SK-N-SH (cell line): Measurements from ENCODE around the gene CACNA2D4. TPM values are rescaled to one million over a fixed set of nuclear protein-coding genes. Genes with fewer than 3 reads are reported as not detected.

Source experiments
- CTCF ChIA-PET: fragments of 300-600, 350-600 bp; formaldehyde crosslinking; extraction: SDS; loops from one replicate; lab custom pipeline; 2021; lab: Yijun Ruan, JAX
- POLR2A ChIA-PET: fragments of 350-600 bp; sonication (Branson Sonifier 250); formaldehyde crosslinking; extraction: SDS; loops from one replicate; lab custom pipeline; 2020; ENCODE audit warnings: antibody characterized with exemption, inconsistent platforms; lab: Yijun Ruan, JAX
- DNase-seq: peaks from one replicate; pipeline ENCODE4 v3.0.0; 2012
- H2AFZ ChIP-seq: fragments of 200-600 bp; sonication (generic); 2 replicates; pipeline ENCODE4 v1.8.1; 2016; ENCODE audit warnings: antibody characterized with exemption, mild to moderate bottlenecking, low read depth
- H3F3A ChIP-seq: fragments of 200-600 bp; sonication (generic); replicated peaks from 2 replicates; pipeline ENCODE3; 2016; ENCODE audit warnings: antibody characterized with exemption, mild to moderate bottlenecking; ENCODE audit not compliant: insufficient read depth
- H3K27ac ChIP-seq, 2 experiments: fragments of 200-500 bp in 1 of 2; fragments of 200-600 bp in 1 of 2; sonication (Bioruptor generic) in 1 of 2; sonication (generic), shearing (Covaris generic) in 1 of 2; 2 replicates each; pipeline versions ENCODE4 v1.5.1 to v1.6.1; 2014 to 2016; ENCODE audit warnings: low read depth in 2 of 2, inconsistent platforms in 1 of 2, low read length in 1 of 2, mild to moderate bottlenecking in 1 of 2, mixed read lengths in 1 of 2
- H3K27me3 ChIP-seq: fragments of 200-600 bp; sonication (generic), shearing (Covaris generic); 2 replicates; pipeline ENCODE4 v1.6.1; 2016; ENCODE audit warnings: mixed run types; ENCODE audit not compliant: insufficient read depth
- H3K36me3 ChIP-seq, 2 experiments: fragments of 200-500 bp in 1 of 2; fragments of 200-600 bp in 1 of 2; sonication (Bioruptor generic) in 1 of 2; sonication (generic) in 1 of 2; replicated peaks in 1 of 2; 2 replicates each; pipeline versions ENCODE3 to v1.5.1; 2014 to 2016; ENCODE audit warnings: low read length in 1 of 2, mild to moderate bottlenecking in 1 of 2; ENCODE audit not compliant: insufficient read depth in 2 of 2, control insufficient read depth in 1 of 2
- H3K4me1 ChIP-seq, 2 experiments: fragments of 200-500 bp in 1 of 2; fragments of 200-600 bp in 1 of 2; sonication (Bioruptor generic) in 1 of 2; sonication (generic), shearing (Covaris generic) in 1 of 2; 2 replicates each; pipeline versions ENCODE4 v1.5.1 to v1.6.1; 2014 to 2016; ENCODE audit warnings: low read depth in 1 of 2, low read length in 1 of 2, mixed run types in 1 of 2; ENCODE audit not compliant: insufficient read depth in 2 of 2, control insufficient read depth in 1 of 2
- H3K4me2 ChIP-seq: fragments of 200-600 bp; sonication (generic), shearing (Covaris generic); 2 replicates; pipeline ENCODE4 v1.6.1; 2017; ENCODE audit warnings: mixed run types
- H3K4me3 ChIP-seq, 2 experiments: fragments of 200-500 bp in 1 of 2; fragments of 200-600 bp in 1 of 2; sonication (Bioruptor generic) in 1 of 2; sonication (generic), shearing (Covaris generic) in 1 of 2; 2 replicates each; pipeline versions ENCODE4 v1.5.1 to v1.8.1; 2014 to 2016; ENCODE audit warnings: low read depth in 2 of 2, inconsistent platforms in 1 of 2, low read length in 1 of 2, mild to moderate bottlenecking in 1 of 2, mixed read lengths in 1 of 2, moderate library complexity in 1 of 2
- H3K79me2 ChIP-seq: fragments of 200-600 bp; sonication (generic); 2 replicates; pipeline ENCODE4 v1.8.1; 2017; ENCODE audit warnings: mild to moderate bottlenecking; ENCODE audit not compliant: insufficient read depth
- H3K9ac ChIP-seq: fragments of 200-600 bp; sonication (generic); 2 replicates; pipeline ENCODE4 v1.6.1; 2017; ENCODE audit warnings: mixed run types
- H3K9me2 ChIP-seq: fragments of 200-600 bp; sonication (generic); 2 replicates; pipeline ENCODE4 v1.6.1; 2017; ENCODE audit warnings: mixed run types
- H3K9me3 ChIP-seq: fragments of 200-600 bp; sonication (generic); 2 replicates; pipeline ENCODE4 v1.6.1; 2017; ENCODE audit warnings: mixed run types, mild to moderate bottlenecking, moderate library complexity
- H4K20me1 ChIP-seq: fragments of 200-600 bp; sonication (generic); 2 replicates; pipeline ENCODE4 v1.6.1; 2017; ENCODE audit warnings: mild to moderate bottlenecking, mixed run types; ENCODE audit not compliant: insufficient read depth
- CHD2 ChIP-seq: fragments of 150-350 bp; IDR thresholded peaks from 2 replicates; pipeline ENCODE4 v1.6.1; 2018; ENCODE audit warnings: low read length; ENCODE audit not compliant: partially characterized antibody
- EZH2phosphoT487 ChIP-seq: fragments of 200-600 bp; sonication (generic); IDR thresholded peaks from 2 replicates; pipeline ENCODE4 v1.6.1; 2017; ENCODE audit warnings: low read depth, mixed run types, mild to moderate bottlenecking, antibody characterized with exemption, moderate library complexity, borderline replicate concordance
- FOXJ3 ChIP-seq: sonication (generic); formaldehyde crosslinking; IDR thresholded peaks from 2 replicates; pipeline ENCODE4 v1.5.1; 2020; ENCODE audit warnings: mild to moderate bottlenecking, missing genetic modification reagents
- FOXM1 ChIP-seq: IDR thresholded peaks from 2 replicates; pipeline ENCODE4 v1.4.0; 2012; ENCODE audit warnings: low read depth, mild to moderate bottlenecking
- GABPA ChIP-seq: IDR thresholded peaks from 2 replicates; pipeline ENCODE4 v1.4.0; 2012; ENCODE audit warnings: low read depth, mild to moderate bottlenecking
- GATA2 ChIP-seq: sonication (generic); formaldehyde crosslinking; IDR thresholded peaks from 2 replicates; pipeline ENCODE4 v1.5.0; 2020; ENCODE audit warnings: mild to moderate bottlenecking, missing genetic modification reagents
- MEF2A ChIP-seq: IDR thresholded peaks from 2 replicates; pipeline ENCODE4 v1.4.0; 2012; ENCODE audit warnings: low read depth, borderline replicate concordance
- NFIC ChIP-seq: IDR thresholded peaks from 2 replicates; pipeline ENCODE4 v1.4.0; 2012; ENCODE audit warnings: borderline replicate concordance
- RAD21 ChIP-seq: IDR thresholded peaks from 2 replicates; pipeline ENCODE4 v1.6.1; 2012; ENCODE audit warnings: mild to moderate bottlenecking, low read length
- RXRA ChIP-seq: IDR thresholded peaks from 2 replicates; pipeline ENCODE4 v1.4.0; 2012; ENCODE audit warnings: low read depth, mild to moderate bottlenecking, borderline replicate concordance
- TAF1 ChIP-seq: IDR thresholded peaks from 2 replicates; pipeline ENCODE4 v1.6.1; 2012; ENCODE audit warnings: low read depth, mild to moderate bottlenecking, low read length, moderate library complexity, borderline replicate concordance
- TEAD4 ChIP-seq: IDR thresholded peaks from 2 replicates; pipeline ENCODE4 v1.4.0; 2012; ENCODE audit warnings: mild to moderate bottlenecking, borderline replicate concordance; ENCODE audit not compliant: insufficient read depth
- WGBS: methylation state at CpG from one replicate; pipeline ENCODE4 v1.1.6; 2017; ENCODE audit warnings: low lambda C conversion rate; 5-methylcytosine and 5-hydroxymethylcytosine counted together
- polyA plus RNA-seq, 3 experiments: library from polyadenylated mRNA; depleted of rRNA; stranded (reverse); fragments of >200 nt; gene quantifications; 2 replicates each; pipeline ENCODE4 v1.2.3, GENCODE V29; 2012
- TF ChIP-seq, protein P1 (sequence below): fragments of 200-600 bp; sonication (generic); IDR thresholded peaks from 2 replicates; pipeline ENCODE4 v1.6.1; 2017; ENCODE audit warnings: antibody characterized with exemption, mild to moderate bottlenecking, moderate library complexity
- TF ChIP-seq, protein P2 (sequence below): IDR thresholded peaks from 2 replicates; pipeline ENCODE4 v1.4.0; 2012; ENCODE audit warnings: low read depth, borderline replicate concordance
- TF ChIP-seq, protein P3 (sequence below): IDR thresholded peaks from 2 replicates; pipeline ENCODE4 v1.6.1; 2012; ENCODE audit warnings: mild to moderate bottlenecking, low read depth, low read length, moderate library complexity

Gene CACNA2D4
- polyA plus RNA-seq, 1 of the 3 experiments (the other 2 are of a cell fraction) = 0.02 TPM

DNA sequence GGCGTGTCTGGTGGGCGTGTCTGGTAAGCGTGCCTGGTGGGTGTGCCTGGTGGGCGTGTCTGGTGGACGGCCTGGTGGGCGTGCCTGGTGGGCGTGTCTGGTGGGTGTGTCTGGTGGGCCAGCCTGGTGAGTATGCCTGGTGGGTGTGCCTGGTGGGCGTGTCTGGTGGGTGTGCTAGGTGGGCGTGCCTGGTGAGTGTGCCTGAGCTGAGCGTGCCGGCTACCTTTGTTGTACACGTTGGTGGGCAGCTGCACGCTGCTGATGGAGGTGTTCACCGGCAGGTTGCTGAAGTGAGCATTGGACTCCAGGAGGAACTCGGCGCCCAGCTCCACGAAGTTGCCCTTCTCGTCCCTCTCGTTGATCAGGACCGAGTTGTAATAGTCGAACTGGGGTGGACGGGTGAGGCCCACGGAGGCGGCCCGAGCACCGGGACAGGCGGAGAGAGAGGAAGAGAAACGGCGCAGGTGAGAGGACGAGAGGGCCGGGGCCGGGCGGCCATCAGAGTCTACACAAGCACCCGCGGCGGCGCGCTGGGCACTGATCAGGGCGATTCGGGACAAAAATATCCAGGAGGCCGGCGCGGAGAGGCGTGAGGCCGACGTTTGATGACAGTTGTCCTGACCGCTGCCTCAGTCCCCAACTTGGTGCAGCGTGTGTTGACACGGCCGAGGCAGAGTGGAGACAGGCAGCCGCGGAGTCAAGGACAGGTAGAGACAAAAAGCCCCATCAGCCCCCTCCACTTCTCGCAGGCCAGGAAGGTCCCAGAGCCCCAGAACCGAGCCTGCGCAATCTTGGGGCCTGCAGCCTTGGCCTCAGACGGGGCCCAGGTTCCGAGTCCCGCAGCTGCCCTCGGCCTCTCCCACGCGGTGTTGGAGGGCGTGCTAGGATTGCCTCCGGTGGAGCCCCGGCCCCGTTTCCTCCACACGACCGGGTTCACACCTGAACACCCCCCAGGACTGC, 10.5 kb downstream of the CACNA2D4 start:
- no peak for TF ChIP-seq FOXM1
- no peak for TF ChIP-seq RXRA
- no peak for TF ChIP-seq RAD21
- no peak for TF ChIP-seq TEAD4
- TF ChIP-seq, protein P1, sequence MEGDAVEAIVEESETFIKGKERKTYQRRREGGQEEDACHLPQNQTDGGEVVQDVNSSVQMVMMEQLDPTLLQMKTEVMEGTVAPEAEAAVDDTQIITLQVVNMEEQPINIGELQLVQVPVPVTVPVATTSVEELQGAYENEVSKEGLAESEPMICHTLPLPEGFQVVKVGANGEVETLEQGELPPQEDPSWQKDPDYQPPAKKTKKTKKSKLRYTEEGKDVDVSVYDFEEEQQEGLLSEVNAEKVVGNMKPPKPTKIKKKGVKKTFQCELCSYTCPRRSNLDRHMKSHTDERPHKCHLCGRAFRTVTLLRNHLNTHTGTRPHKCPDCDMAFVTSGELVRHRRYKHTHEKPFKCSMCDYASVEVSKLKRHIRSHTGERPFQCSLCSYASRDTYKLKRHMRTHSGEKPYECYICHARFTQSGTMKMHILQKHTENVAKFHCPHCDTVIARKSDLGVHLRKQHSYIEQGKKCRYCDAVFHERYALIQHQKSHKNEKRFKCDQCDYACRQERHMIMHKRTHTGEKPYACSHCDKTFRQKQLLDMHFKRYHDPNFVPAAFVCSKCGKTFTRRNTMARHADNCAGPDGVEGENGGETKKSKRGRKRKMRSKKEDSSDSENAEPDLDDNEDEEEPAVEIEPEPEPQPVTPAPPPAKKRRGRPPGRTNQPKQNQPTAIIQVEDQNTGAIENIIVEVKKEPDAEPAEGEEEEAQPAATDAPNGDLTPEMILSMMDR = no peak
- no peak for TF ChIP-seq GATA2 (CRISPR knock-in tag)
- TF ChIP-seq FOXJ3 (CRISPR knock-in tag) = no peak
- TF ChIP-seq CHD2 = no peak
- no peak for TF ChIP-seq NFIC
- TF ChIP-seq MEF2A = no peak
- TF ChIP-seq, protein P2, sequence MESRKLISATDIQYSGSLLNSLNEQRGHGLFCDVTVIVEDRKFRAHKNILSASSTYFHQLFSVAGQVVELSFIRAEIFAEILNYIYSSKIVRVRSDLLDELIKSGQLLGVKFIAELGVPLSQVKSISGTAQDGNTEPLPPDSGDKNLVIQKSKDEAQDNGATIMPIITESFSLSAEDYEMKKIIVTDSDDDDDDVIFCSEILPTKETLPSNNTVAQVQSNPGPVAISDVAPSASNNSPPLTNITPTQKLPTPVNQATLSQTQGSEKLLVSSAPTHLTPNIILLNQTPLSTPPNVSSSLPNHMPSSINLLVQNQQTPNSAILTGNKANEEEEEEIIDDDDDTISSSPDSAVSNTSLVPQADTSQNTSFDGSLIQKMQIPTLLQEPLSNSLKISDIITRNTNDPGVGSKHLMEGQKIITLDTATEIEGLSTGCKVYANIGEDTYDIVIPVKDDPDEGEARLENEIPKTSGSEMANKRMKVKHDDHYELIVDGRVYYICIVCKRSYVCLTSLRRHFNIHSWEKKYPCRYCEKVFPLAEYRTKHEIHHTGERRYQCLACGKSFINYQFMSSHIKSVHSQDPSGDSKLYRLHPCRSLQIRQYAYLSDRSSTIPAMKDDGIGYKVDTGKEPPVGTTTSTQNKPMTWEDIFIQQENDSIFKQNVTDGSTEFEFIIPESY = no peak
- no peak for TF ChIP-seq GABPA
- TF ChIP-seq, protein P3, sequence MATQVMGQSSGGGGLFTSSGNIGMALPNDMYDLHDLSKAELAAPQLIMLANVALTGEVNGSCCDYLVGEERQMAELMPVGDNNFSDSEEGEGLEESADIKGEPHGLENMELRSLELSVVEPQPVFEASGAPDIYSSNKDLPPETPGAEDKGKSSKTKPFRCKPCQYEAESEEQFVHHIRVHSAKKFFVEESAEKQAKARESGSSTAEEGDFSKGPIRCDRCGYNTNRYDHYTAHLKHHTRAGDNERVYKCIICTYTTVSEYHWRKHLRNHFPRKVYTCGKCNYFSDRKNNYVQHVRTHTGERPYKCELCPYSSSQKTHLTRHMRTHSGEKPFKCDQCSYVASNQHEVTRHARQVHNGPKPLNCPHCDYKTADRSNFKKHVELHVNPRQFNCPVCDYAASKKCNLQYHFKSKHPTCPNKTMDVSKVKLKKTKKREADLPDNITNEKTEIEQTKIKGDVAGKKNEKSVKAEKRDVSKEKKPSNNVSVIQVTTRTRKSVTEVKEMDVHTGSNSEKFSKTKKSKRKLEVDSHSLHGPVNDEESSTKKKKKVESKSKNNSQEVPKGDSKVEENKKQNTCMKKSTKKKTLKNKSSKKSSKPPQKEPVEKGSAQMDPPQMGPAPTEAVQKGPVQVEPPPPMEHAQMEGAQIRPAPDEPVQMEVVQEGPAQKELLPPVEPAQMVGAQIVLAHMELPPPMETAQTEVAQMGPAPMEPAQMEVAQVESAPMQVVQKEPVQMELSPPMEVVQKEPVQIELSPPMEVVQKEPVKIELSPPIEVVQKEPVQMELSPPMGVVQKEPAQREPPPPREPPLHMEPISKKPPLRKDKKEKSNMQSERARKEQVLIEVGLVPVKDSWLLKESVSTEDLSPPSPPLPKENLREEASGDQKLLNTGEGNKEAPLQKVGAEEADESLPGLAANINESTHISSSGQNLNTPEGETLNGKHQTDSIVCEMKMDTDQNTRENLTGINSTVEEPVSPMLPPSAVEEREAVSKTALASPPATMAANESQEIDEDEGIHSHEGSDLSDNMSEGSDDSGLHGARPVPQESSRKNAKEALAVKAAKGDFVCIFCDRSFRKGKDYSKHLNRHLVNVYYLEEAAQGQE = no peak
- no peak for TF ChIP-seq EZH2phosphoT487
- no peak for TF ChIP-seq TAF1
- no peaks in the 10 kb centered on the region for H3K9me2 ChIP-seq
- CTCF ChIA-PET = interaction anchor here (0.9 kb wide), 1 partner anchor 8 kb away, joined by 3 read pairs; no protein-coding TSS in a partner anchor
- peaks cover 13% of the 10 kb centered on the region for H3K9me3 ChIP-seq
- POLR2A ChIA-PET = no interaction called here
- H3K36me3 ChIP-seq = no peaks in the 10 kb centered on the region
- no peak overlapping the region; a peak in 1 of 4 replicates for H3K4me3 ChIP-seq
- no peak overlapping the region for H3K9ac ChIP-seq
- no peak overlapping the region for H2AFZ ChIP-seq
- H3K4me2 ChIP-seq = no peak overlapping the region
- H3K27me3 ChIP-seq = no peaks in the 10 kb centered on the region
- H3K79me2 ChIP-seq = no peaks in the 10 kb centered on the region
- no peak for DNase-seq
- H3K4me1 ChIP-seq = no peaks in the 10 kb centered on the region; a peak in 1 of 4 replicates
- WGBS = 62% methylated on average over 53 of the region's 67 CpGs
- H3K27ac ChIP-seq = no peak overlapping the region
- H4K20me1 ChIP-seq = no peaks in the 10 kb centered on the region
- no peaks in the 10 kb centered on the region for H3F3A ChIP-seq
